Omental fat pad (tissue), 4 donors: ENCODE measurements around the gene WDR19. TPM values are rescaled to one million over a fixed set of nuclear protein-coding genes. Genes with fewer than 3 reads are reported as not detected.

Source experiments
- ATAC-seq: fragments of 150-250 bp; one replicate; pipeline ENCODE4 v1.9.1; 2016; ENCODE audit warnings: mild to moderate bottlenecking, moderate library complexity; ENCODE audit not compliant: low FRiP score
- DNase-seq: peaks from one replicate; pipeline ENCODE4 v3.0.0-alpha.2; 2019; ENCODE audit warnings: low spot score
- total RNA-seq, 4 donors: library from RNA; depleted of rRNA; stranded (reverse); fragments of >200 nt; gene quantifications; one replicate each; pipeline ENCODE4 v1.1.0, GENCODE V29; 2016
- TF ChIP-seq, protein P1 (sequence below), 3 donors: fragments of 450-650 bp; IDR thresholded peaks; one replicate each; pipeline ENCODE4 v1.5.1; 2016 to 2017; ENCODE audit warnings: antibody characterized with exemption in 3 of 3, mild to moderate bottlenecking in 3 of 3, moderate library complexity in 2 of 3

The WDR19 gene
- total RNA-seq, 4 donors from 2014 or later = 33.7 to 45.1 (median 44.2) TPM

DNA sequence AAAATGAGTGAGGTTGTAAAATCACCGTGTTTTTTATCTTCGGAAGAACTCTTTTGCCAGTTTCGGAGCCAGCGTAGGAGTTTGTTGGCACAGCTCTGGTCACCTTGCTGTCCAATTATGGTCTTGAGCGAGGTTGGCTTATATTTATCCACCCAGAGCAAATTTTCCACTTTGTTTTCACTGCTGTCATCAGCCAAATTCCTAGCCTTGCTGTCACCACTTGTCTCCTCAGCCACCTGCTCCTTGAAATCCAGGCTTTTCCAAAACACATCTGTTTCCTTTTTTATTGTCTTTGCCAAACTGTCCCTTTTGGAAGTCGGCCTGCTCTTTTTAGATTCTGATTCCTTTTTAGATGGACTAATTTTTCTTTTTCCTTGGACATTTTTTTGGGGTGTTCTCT, 126.3 kb downstream of the WDR19 start:
- TF ChIP-seq, protein P1, sequence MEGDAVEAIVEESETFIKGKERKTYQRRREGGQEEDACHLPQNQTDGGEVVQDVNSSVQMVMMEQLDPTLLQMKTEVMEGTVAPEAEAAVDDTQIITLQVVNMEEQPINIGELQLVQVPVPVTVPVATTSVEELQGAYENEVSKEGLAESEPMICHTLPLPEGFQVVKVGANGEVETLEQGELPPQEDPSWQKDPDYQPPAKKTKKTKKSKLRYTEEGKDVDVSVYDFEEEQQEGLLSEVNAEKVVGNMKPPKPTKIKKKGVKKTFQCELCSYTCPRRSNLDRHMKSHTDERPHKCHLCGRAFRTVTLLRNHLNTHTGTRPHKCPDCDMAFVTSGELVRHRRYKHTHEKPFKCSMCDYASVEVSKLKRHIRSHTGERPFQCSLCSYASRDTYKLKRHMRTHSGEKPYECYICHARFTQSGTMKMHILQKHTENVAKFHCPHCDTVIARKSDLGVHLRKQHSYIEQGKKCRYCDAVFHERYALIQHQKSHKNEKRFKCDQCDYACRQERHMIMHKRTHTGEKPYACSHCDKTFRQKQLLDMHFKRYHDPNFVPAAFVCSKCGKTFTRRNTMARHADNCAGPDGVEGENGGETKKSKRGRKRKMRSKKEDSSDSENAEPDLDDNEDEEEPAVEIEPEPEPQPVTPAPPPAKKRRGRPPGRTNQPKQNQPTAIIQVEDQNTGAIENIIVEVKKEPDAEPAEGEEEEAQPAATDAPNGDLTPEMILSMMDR (IDR thresholded peaks at IDR 0.05) = no peak
- ATAC-seq (no peak), DNase-seq (no peak)

DNA sequence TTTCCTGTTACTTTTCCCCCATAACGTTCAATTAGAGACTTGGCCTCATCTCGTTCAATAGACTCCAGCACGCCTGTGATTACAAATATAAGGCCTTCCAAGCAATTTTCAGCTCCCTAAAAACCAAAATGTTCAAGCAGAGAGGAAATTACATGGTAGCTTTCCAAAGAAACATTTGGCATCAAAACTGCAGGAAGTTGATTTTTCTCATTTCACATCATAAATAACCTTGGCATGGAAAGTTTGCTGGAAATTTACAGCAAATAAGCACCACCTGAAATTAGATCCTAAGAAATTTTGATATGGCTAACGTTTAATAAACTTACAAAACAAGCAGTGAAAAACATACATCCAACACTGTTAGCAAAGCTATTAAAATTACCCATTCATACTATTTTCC, 130.5 kb downstream of the WDR19 start:
- no peak for ATAC-seq
- TF ChIP-seq, protein P1 (IDR thresholded peaks at IDR 0.05) = no peak
- DNase-seq = no peak

DNA sequence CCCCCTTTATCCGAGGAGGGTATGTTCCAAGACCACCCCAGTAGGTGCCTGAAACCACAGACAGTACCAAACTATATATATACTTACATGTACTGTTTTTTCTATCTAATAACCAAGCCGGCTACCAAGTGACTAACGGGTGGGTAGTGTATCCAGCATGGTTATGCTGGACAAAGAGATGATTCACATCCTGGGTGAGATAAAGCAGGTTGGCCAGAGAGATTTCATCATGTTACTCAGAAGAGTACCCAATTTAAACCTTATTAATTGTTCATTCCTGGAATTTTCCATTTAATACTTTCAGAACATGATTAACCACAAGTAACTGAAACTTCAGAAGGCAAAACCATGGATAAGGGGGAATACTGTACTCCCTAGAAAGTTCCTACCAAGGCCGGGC, 137.3 kb downstream of the WDR19 start:
- TF ChIP-seq, protein P1 (IDR thresholded peaks at IDR 0.05) = no peak
- DNase-seq (no peak), ATAC-seq (peak; percentile 39)

DNA sequence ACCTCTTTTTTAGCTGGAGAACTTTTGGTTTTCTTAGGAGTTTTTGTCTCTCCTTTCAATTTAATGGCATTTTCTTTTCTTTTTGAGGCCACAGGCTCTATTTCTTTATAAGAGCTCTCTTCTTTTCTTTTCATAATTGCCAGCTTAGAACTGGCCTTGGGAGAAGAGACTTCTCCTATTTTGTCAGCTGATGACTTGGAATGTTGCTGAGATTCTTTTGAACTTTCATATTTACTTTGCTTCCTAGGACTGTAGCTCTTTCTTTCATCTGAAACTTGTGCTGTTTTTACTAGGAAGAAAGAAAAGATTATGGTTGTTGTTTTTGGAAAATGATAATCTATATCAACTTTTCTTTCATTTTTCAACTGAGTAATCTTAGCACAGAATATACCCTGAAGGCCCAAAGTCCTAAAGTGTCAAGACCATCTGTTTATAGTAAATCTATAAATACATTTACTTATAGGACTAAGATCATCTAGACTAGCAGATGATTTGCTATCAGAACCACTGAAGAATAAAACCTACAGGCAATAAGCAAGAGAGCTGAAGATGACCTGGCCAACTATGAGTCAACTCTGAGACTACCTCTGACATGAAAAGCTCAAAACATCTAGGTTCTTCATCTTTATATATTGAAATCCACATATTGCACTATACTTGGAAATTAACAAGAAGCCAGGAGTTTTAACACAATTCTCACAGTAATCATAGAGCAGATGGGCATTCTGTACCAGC, 138.2 kb downstream of the WDR19 start:
- TF ChIP-seq, protein P1 (IDR thresholded peaks at IDR 0.05) = no peak
- DNase-seq = no peak
- no peak for ATAC-seq

DNA sequence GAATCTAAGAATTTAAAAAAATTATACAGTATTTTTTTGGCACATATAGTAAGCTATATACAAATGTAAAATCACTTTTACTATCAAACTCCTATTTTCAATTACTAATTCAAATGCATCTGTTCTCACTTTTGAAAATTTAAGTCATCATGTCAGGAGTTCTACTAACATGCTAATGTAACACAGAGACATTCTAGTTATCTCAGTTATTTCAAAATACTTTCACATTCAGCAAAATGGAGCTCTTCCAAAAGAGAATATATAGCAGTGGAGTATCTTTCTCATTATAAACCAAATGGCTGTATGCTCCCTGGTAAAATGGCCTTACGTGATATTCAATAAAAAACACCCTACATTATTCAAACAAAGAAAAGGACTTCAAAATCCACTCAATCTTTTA, 141.5 kb downstream of the WDR19 start:
- TF ChIP-seq, protein P1 (IDR thresholded peaks at IDR 0.05) = no peak
- no peak for DNase-seq
- ATAC-seq = no peak

DNA sequence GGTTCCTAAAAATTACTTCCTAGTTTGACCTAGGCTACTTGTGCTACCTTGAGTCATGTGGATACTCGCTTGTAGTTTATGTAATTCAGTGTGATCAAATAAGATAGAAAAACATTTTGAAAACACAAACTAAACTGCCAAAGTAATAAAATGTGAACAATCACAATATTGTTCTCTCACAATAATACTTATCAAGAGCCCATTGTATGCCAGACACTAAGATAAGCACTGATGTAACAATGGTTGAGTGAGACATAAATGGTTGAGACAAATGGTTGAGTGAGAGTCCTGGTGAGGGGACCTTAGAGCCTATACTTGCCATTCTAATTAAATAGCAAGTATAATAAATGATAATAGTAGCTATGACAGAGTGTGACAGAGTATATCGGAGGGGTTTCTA, 142.1 kb downstream of the WDR19 start:
- TF ChIP-seq, protein P1 (IDR thresholded peaks at IDR 0.05) = no peak
- ATAC-seq (no peak), DNase-seq (no peak)

DNA sequence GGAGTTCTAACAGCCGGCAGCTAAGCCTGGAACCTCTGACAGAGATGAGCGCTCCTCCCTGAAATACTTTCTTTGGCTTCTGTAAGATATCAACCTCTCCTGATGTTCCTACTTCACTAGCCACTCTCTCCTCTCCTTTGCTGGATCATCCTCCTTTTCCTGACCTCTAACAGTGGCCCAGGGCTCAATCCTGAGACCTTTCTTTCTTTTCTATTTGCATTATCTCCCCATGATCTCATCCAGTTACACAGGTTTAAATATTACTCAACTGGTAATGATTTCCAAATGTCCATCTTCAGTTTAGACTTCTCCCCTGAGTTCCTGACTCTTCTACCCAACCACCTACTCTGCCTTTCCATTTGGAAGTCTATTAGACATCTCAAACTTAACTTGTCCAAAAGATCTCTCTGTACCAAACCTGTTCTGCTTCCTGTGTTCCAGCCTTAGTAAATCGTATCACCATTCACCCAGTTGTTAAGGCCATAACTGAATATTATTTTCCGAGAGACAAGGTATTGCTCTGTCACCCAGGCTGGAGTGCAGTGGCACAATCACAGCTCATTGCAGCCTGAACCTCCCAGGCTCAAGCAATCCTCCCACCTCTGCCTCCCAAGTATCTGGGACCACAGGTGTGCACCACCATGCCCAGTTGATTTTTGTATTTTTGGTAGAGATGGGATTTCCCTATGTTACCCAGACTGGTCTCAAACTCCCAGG, 142.7 kb downstream of the WDR19 start:
- ATAC-seq = no peak
- TF ChIP-seq, protein P1 (IDR thresholded peaks at IDR 0.05) = no peak
- DNase-seq = no peak
